NB4 (cell line): ENCODE results near the gene SPACA7.

ENCODE experiments used
- POLR2A ChIP-seq: IDR thresholded peaks from 2 replicates; pipeline ENCODE4 v1.6.1; 2011; ENCODE audit warnings: mild to moderate bottlenecking; ENCODE audit not compliant: insufficient read length; ENCODE audit errors: extremely low read depth
- TF ChIP-seq, protein P1 (sequence below): IDR thresholded peaks from one replicate; pipeline ENCODE4 v1.5.1; 2012; ENCODE audit warnings: low read depth, low read length
- TF ChIP-seq, protein P2 (sequence below): IDR thresholded peaks from 2 replicates; pipeline ENCODE4 v1.6.1; 2011; ENCODE audit warnings: low read depth, low read length

DNA sequence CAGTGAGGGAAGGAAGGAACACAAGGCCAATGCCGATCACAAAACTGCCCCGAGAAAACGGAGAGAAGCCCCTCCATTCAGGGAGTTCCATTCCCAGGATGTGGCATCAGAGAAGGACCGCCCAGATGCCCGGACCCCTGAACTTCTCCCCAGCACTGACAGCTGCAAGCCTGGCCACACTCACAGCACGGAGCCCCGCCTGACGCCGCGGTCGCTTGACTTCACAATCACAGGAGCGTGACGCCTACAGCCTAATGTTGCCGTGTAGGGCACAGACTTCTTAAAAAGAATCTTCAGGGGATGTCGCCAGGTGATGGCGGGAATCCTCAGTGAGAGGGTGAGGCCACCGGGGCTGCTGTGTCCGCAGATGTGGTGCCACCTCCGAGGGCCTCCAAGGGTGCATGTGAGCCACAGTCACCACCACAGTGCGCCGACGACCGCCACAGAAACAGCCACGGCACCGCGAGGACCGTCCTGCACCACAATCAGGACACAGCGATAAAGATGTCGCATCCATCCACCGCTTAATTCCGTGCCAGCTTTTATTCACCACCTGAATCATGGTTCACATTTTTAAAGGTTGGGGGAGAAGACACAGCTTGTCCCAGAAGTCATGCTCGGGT, 77.2 kb downstream of the SPACA7 start:
- TF ChIP-seq, protein P1, sequence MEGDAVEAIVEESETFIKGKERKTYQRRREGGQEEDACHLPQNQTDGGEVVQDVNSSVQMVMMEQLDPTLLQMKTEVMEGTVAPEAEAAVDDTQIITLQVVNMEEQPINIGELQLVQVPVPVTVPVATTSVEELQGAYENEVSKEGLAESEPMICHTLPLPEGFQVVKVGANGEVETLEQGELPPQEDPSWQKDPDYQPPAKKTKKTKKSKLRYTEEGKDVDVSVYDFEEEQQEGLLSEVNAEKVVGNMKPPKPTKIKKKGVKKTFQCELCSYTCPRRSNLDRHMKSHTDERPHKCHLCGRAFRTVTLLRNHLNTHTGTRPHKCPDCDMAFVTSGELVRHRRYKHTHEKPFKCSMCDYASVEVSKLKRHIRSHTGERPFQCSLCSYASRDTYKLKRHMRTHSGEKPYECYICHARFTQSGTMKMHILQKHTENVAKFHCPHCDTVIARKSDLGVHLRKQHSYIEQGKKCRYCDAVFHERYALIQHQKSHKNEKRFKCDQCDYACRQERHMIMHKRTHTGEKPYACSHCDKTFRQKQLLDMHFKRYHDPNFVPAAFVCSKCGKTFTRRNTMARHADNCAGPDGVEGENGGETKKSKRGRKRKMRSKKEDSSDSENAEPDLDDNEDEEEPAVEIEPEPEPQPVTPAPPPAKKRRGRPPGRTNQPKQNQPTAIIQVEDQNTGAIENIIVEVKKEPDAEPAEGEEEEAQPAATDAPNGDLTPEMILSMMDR, result no peak
- no peak for TF ChIP-seq POLR2A
- TF ChIP-seq, protein P2, sequence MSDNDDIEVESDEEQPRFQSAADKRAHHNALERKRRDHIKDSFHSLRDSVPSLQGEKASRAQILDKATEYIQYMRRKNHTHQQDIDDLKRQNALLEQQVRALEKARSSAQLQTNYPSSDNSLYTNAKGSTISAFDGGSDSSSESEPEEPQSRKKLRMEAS, result no peak
